Fibroblast of skin of right biceps (primary cell): ENCODE data around the gene TNIP1.

Experiments
- DNase-seq: peaks from one replicate; pipeline ENCODE4 v3.0.0-alpha.2; 2013

TNIP1 gene

GRCh38 chr5:151105561-151105960 lies 24.7 kb upstream of the TNIP1 start:
- DNase-seq = no peak

DNA sequence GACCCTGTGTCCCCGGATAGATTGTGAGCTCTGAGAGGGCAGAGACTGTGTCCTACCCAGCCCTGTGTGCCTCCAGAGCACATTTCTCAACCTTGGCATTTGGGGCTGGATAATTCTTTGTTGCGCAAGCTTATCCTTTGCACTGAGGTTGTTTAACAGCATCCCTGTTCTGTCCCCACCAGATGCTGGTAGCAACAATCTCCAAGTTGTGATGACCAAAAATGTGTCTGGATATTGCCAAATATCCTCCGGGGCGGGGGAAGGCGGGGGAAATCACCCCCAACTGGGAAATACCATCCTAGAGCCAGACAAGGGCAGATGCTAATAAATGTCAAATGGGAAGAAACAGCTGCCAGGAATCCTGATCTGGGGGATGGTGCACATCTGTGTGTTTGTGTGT lies 24.0 kb upstream of the TNIP1 start:
- DNase-seq = peak; percentile 43

DNA sequence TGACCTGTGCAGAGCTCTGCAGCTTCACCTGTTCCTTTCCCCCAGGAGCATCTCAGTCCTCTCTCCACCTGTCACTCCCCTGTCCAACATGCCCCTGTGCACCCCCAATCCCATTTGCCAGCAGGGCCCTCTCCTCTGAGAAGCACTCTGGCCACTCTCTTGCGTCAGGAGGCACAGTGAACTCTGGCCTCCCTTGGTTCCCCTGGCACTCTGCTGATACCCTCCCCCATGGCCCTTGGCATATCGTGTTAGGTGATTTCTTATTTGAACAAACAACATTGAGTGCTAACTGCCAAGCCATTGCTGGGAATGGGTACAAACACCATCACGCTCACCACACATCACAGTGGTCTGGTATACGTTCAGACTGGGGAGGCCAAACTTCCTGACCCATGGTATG lies 20.9 kb upstream of the TNIP1 start:
- no peak for DNase-seq

DNA sequence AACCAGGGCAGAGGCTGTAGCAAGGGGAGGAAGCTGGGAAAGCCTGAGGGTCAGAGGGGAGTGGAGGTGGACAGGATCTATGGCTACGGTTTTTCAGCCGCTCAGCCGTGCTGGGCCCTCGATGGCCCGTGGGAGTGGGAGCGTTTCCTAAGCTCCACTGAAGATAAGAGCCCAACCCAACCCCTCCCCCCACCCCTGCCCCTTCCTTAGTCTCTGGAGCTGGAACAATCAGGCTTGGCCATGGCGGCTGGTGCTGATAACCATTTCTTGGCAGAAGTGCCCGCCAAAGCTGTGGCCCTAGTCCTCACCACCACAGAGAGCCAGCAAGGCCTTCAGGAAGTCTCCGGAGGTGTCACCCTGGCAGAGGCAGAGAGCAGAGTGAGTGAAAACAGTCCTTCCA lies 20.3 kb upstream of the TNIP1 start:
- DNase-seq = no peak

GRCh38 chr5:151100681-151101080 lies 19.8 kb upstream of the TNIP1 start:
- no peak for DNase-seq

- no peak for DNase-seq
Observed at GRCh38 chr5:151098768-151099121, 17.9 kb upstream of the TNIP1 start.

DNA sequence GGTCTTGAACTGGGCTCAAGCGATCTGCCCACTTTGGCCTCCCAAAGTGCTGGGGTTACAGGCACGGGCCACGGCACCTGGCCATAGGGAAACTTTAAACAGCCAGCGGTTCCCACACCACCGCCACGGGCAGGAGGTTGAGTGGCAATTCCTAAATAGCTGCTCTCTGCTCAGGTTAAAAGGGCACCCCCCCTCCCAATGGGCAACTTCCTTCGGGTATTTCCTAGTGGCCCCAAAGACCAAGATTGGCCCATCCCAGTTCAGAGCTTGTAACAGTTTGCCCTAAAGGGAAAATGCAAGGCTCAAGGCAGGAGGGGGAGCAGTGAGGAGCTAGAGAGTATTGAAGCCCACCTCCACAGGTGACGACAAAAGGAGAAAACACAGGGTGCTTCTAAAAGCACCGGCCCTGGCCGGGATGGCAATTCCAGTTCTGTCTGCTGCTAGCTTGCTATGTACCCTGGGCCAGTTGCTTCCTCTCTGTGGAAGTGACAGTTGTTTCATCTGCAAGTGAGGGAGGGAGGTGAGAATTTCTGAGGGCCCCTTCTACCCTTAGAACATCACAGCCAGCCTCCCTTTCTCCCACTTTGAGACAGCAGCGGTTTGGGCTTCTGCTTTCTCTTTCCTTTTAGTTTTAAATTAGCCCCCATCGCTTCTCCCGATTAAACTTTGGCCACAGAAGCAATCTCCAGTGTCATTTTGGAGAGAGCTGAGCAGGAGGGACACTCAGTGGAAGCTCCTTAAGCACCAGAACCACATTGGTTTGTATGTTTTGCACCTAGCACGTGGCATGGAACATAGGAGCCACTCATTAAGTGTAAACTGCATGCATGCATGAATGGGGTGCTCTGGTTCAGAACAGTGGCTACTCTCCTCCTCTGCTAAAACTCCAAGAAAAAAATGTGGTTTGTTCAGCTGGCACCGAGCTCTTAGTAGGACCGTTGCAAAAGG lies 17.3 kb upstream of the TNIP1 start:
- DNase-seq = no peak

- no peak for DNase-seq
Observed at GRCh38 chr5:151097061-151097460, 16.2 kb upstream of the TNIP1 start.

GRCh38 chr5:151096001-151096373 lies 15.2 kb upstream of the TNIP1 start:
- no peak for DNase-seq

- DNase-seq = no peak
Observed at GRCh38 chr5:151095341-151096000, 14.6 kb upstream of the TNIP1 start.

DNA sequence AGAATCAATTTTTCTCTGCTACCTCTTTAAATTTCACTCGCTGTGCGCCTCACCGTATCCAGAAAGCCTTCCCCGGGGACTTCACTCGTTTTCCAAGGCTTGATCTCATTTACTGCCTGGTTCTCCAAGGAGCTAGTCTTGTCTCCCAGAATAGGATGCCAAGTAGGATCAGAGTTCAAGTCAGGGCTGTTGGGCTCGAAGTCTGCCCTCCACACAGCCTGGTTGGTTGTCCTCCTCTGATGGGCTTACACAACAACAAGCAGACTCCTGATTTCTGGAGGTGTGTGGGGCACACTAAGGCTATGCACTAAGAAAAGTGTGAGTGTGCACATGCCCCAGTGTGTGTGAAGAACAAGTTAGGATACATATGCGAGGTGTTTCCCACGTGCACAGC lies 14.0 kb upstream of the TNIP1 start:
- DNase-seq = peak; percentile 40

DNA sequence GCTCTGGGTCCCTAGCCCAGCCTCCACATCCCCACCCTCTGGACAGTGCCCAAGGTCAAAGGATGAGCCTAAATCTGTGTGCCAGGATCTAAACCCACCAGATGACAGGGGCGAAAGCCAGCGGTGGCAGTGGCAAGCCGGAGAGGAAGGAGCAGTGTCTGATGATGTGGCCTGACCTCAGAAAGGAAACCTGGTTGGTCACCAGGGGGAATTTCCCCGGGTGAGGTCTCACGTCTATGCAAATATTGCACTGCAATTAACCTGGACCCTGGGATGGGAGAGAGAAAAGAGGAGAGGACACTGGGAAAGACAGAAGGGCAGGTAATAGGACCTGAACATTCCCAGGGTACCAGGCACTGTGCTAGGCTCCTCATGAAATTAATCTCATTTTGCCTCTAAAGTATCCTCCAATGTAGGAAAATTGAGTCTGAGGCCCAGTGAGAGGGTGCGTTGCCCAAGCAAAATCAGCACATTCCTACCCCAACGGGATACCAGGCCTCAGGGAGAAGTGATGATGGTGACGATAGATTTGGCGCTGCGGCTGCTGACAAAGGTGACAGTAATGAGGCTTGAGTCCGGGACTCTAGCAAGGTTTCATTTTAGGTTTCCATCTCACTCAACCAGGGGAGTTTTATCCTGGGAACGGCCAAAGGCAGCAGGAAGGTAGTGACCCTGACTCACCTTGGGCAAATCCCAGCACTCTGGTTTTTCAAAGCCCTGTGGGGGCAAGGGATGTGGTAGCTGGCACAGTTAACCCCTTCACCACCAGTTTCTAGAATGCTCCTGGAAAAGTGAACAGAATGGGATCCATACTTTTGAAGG lies 13.4 kb upstream of the TNIP1 start:
- no peak for DNase-seq

- DNase-seq = peak; percentile 96
Observed at GRCh38 chr5:151093476-151093889, 12.6 kb upstream of the TNIP1 start.

DNA sequence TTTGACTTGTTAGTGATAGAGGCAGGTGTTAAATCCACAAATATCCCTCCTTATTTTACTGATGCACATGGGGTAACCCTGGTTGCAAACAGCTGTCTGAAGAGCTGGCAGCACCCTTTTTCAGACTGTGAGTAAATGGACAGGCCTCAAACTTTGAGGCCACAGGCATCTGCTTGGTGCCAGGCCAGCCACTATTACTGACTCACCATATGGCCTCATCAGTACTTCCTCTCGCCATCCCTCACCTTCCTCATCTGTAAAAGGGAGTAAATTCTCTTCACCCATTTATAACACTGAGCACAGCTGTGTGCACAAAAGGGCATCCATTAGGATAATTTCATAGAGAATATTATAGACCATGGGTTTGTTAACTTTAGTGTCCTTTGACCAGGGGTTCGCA lies 11.9 kb upstream of the TNIP1 start:
- DNase-seq = peak; percentile 82

- DNase-seq = no peak
Observed at GRCh38 chr5:151089726-151090125, 8.9 kb upstream of the TNIP1 start.

DNA sequence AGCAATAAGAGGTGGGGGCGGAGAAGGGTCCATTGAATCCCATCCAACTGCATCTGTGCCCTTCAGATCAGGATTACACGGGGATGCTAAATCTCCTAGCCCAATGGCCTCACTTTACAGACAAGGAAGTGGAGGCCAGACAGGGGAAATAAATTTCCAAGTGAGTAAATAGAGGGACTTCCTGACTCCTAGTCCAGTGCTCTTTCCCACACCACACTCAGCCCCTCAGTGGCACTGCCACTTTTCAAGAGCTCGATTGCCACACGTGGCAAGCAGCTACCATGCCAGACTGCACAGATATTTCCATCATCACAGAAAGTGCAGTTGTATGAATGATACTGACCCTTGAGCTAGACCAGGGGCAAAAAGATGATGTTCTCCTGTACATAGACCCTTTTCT lies 8.2 kb upstream of the TNIP1 start:
- no peak for DNase-seq

GRCh38 chr5:151087486-151087885 lies 6.7 kb upstream of the TNIP1 start:
- DNase-seq = no peak

GRCh38 chr5:151086905-151087360 lies 6.1 kb upstream of the TNIP1 start:
- DNase-seq = no peak

GRCh38 chr5:151086192-151086869 lies 5.5 kb upstream of the TNIP1 start:
- DNase-seq = no peak

DNA sequence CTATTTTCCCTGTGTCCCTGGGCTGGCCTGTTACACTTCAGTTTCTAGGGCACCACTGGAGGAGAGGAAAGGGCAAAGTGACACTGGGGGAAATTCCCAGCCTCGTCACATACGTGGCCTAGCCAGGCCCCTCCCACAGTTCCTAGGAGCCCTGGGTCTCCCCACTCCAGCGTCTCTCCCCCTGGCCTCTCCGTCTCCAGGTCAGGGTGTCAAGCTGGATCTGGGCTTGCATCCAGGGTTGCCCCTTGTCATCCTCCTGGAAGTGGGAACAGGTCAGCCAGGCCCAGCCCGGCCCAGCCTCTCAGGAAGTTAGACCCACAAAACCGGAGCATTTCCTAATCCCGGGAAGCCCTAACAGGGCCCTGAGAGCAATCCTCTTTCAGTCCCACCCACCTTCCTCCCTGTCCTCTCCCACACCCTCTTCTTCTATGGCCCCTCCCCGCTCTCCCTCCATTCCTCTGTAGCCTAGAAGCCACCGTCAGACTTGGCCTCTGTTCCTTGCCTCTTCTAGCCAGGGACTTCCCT lies 4.7 kb upstream of the TNIP1 start:
- no peak for DNase-seq

DNA sequence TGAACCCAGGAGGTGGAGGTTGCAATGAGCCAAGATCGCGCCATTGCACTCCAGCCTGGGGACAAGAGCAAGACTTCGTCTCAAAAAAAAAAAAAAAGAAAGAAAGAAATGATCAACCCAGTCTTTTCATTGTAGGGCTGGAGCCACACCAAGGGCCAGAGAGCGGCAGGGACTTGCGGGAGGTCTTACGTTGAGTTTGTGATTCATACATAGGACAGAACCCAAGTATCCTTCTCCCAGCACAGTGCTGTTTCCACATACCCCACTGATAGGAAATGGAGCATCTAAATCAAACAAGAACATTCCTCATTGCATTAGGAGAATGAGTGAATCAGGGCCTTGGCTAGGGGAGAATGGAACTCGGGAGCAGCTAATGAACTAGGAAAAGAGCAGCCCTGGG lies 3.5 kb upstream of the TNIP1 start:
- no peak for DNase-seq

- no peak for DNase-seq
Observed at GRCh38 chr5:151083081-151083676, 2.3 kb upstream of the TNIP1 start.
